ENCODE results near the gene ACTL10. TPM values are rescaled to one million over a fixed set of nuclear protein-coding genes. Genes with fewer than 3 reads are reported as not detected.

The ACTL10 gene
- total and polyA plus RNA-seq, 2 of the 4 experiments (the other 2 are of a cell fraction): 0.18 to 0.43 TPM

DNA sequence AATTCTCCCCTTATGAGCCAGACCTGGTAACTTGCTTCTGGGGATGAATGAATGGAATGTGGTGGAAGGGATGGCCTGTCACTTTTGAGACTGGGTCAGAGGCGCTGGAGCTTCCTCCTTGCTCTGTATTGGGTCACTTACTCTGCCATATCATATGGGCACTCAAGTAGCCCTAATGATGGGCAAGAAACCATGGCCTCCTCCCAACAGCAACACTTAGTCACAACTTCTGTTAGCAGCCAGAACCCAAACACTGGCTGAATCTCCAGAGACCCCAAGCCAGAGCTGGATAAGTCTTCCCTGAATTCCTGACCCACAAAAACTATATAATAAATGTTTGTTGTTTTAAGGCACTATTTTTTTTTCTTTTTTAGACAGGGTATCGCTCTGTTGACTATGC lies 13.9 kb downstream of the ACTL10 start:
- Histone ChIP-seq H3K4me2 (ENCODE audit: low read depth, low read length) (no peak overlapping the region), H2AK5ac (ENCODE audit: low read depth, low read length) (no peak overlapping the region), H3K27ac (ENCODE audit: insufficient read depth, low read length) (no peak overlapping the region), H3K36me3 (ENCODE audit: control insufficient read depth, insufficient read depth, low read length) (no peaks in the 10 kb centered on the region; the same call in 1 of the 2 replicates), H2AFZ (replicated peaks; ENCODE audit: low read length, poor library complexity) (no peak overlapping the region), H3K9me1 (ENCODE audit: insufficient read depth, low read length) (peaks cover 20% of the 10 kb centered on the region; the same call in 1 of the 2 replicates), H2BK5ac (ENCODE audit: low read depth, low read length, poor library complexity, severe bottlenecking) (no peak overlapping the region), H2BK120ac (ENCODE audit: low read depth, low read length) (no peak overlapping the region), H3K18ac (ENCODE audit: low read depth, low read length) (no peak overlapping the region), H2BK15ac (ENCODE audit: low read depth, low read length) (no peak overlapping the region), H2BK20ac (ENCODE audit: low read depth, low read length) (no peak overlapping the region), H3K4ac (ENCODE audit: low read depth, low read length) (no peak overlapping the region), H3K23ac (ENCODE audit: low read depth, low read length) (no peak overlapping the region), H3K4me1 (ENCODE audit: control insufficient read depth, insufficient read depth, low read length) (peaks cover 9% of the 10 kb centered on the region), H3K9ac (ENCODE audit: low read depth, low read length) (no peak overlapping the region), H3K14ac (replicated peaks; ENCODE audit: low read depth, low read length) (no peak overlapping the region; the same call in 1 of the 2 replicates), H4K91ac (ENCODE audit: insufficient read depth, low read depth, low read length) (no peak overlapping the region), H3K27me3 (ENCODE audit: control insufficient read depth, insufficient read depth, low read length) (no peaks in the 10 kb centered on the region), H4K5ac (ENCODE audit: low read depth, low read length) (no peak overlapping the region), H3K79me1 (ENCODE audit: low read depth in 1 of 2, low read length in 2 of 2) (peaks cover 7 to 55% of the 10 kb centered on the region in 2 experiments; a peak in 2 of 4 replicates), H3K9me3 (ENCODE audit: control insufficient read depth, insufficient read depth, low read length) (no peaks in the 10 kb centered on the region), H3K4me3 (ENCODE audit: insufficient read depth, low read depth, low read length) (no peak overlapping the region), H2AK9ac (replicated peaks; ENCODE audit: low read depth, low read length, poor library complexity) (peak overlapping the region; percentile 82), H4K20me1 (ENCODE audit: insufficient read depth, low read length) (peaks cover 24% of the 10 kb centered on the region), H3K56ac (ENCODE audit: extremely low read depth, insufficient read depth, low read length) (no peak overlapping the region), H4K8ac (ENCODE audit: low read depth in 2 of 2, low read length in 2 of 2) (no peak overlapping the region)
- dilution Hi-C loops (cut with HindIII; ENCODE audit: low sequenced_read_pairs, unreplicated experiment) (no loop called here), in situ Hi-C loops (cut with MboI; ENCODE audit: low sequenced_read_pairs) (no loop called here), intact Hi-C loops (cut with micrococcal nuclease) (no loop called here)
- CTCF ChIA-PET: interaction anchor here (0.6 kb wide), 1 partner anchor 14 kb away, joined by 6 read pairs; the partner anchor contains the start of gene ACTL10
- TF ChIP-seq RAD21 (IDR thresholded peaks at IDR 0.05; ENCODE audit: low read length) (no peak), CEBPB (IDR thresholded peaks at IDR 0.05; ENCODE audit: low read depth, low read length) (no peak), RCOR1 (IDR thresholded peaks at IDR 0.05; ENCODE audit: insufficient replicate concordance, low read length) (no peak), MXI1 (IDR thresholded peaks at IDR 0.05; ENCODE audit: borderline replicate concordance, low read depth, low read length) (no peak), POLR2A (IDR thresholded peaks at IDR 0.05; ENCODE audit: low read depth, low read length) (no peak), BHLHE40 (IDR thresholded peaks at IDR 0.05; ENCODE audit: low read depth, low read length) (no peak), MAFK (IDR thresholded peaks at IDR 0.05; ENCODE audit: low read depth, low read length) (no peak)
- TF ChIP-seq, protein P1, sequence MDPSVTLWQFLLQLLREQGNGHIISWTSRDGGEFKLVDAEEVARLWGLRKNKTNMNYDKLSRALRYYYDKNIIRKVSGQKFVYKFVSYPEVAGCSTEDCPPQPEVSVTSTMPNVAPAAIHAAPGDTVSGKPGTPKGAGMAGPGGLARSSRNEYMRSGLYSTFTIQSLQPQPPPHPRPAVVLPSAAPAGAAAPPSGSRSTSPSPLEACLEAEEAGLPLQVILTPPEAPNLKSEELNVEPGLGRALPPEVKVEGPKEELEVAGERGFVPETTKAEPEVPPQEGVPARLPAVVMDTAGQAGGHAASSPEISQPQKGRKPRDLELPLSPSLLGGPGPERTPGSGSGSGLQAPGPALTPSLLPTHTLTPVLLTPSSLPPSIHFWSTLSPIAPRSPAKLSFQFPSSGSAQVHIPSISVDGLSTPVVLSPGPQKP (IDR thresholded peaks at IDR 0.05; ENCODE audit: borderline replicate concordance, low read depth, low read length): no peak
- no TSS peak for BruUV-seq (replicated peaks)
- POLR2A ChIA-PET (ENCODE audit: unreplicated experiment): no interaction called here
- ATAC-seq (ENCODE audit: low read depth) (peak; percentile 56), DNase-seq (peak; percentile 31)
- no CpG with 5 or more reads among the region's 2 CpGs for WGBS, 2 experiments (ENCODE audit: extremely low coverage in 2 of 2, insufficient read length in 1 of 2)
